ENCODE data around the gene FNDC5.
A peak's percentile ranks its signal among the peaks of the same experiment; 100 is the strongest.

The FNDC5 gene

GRCh38 chr1:32830092-32830852, 40.4 kb downstream of the FNDC5 start:
- Histone ChIP-seq H2AFZ (ENCODE audit: low read depth) (no peak overlapping the region), H3K4me2 (no peak overlapping the region), H3K27me3 (ENCODE audit: insufficient read depth, low read depth) (no peaks in the 10 kb centered on the region), H3K36me3 (ENCODE audit: insufficient read depth) (peaks cover 15% of the 10 kb centered on the region; the same call in 1 of the 2 replicates), H3K79me2 (ENCODE audit: insufficient read depth, low read depth) (peaks cover 10% of the 10 kb centered on the region; the same call in 1 of the 2 replicates), H3K4me3 (IDR thresholded peaks at IDR 0.05; ENCODE audit: insufficient read depth, low read depth, low read length) (no peak overlapping the region), H3K4me1 (ENCODE audit: low read depth, poor library complexity, severe bottlenecking) (peaks cover 16% of the 10 kb centered on the region), H3K27ac (no peak overlapping the region), H4K20me1 (ENCODE audit: insufficient read depth) (no peaks in the 10 kb centered on the region), H3K9ac (no peak overlapping the region)
- TF ChIP-seq CTCF (conservative IDR thresholded peaks at IDR 0.05; ENCODE audit: low read depth, low read length): no peak

- peaks cover 15% of the 10 kb centered on the region; the same call in 1 of the 2 replicates for H3K36me3 ChIP-seq (ENCODE audit: insufficient read depth)
- no peak overlapping the region for H3K27ac ChIP-seq
- H3K4me1 ChIP-seq (ENCODE audit: low read depth, poor library complexity, severe bottlenecking): peaks cover 27% of the 10 kb centered on the region
- H3K79me2 ChIP-seq (ENCODE audit: insufficient read depth, low read depth): peaks cover 27% of the 10 kb centered on the region
- H3K27me3 ChIP-seq (ENCODE audit: insufficient read depth, low read depth): no peaks in the 10 kb centered on the region
- no peaks in the 10 kb centered on the region for H4K20me1 ChIP-seq (ENCODE audit: insufficient read depth)
- no peak overlapping the region for H3K9ac ChIP-seq
- TF ChIP-seq CTCF (conservative IDR thresholded peaks at IDR 0.05; ENCODE audit: low read depth, low read length): 0 out of 2 replicates have a peak, but pooled peaks have one; percentile 15
- no peak overlapping the region for H2AFZ ChIP-seq (ENCODE audit: low read depth)
- no peak overlapping the region for H3K4me2 ChIP-seq
- no peak overlapping the region for H3K4me3 ChIP-seq (IDR thresholded peaks at IDR 0.05; ENCODE audit: insufficient read depth, low read depth, low read length)
These were observed 42.4 kb downstream of the FNDC5 start for GRCh38 chr1:32828341-32828740.

GRCh38 chr1:32825181-32825580, 45.5 kb downstream of the FNDC5 start:
- Histone ChIP-seq H3K27me3 (ENCODE audit: insufficient read depth, low read depth) (no peaks in the 10 kb centered on the region), H2AFZ (ENCODE audit: low read depth) (no peak overlapping the region), H4K20me1 (ENCODE audit: insufficient read depth) (no peaks in the 10 kb centered on the region), H3K79me2 (ENCODE audit: insufficient read depth, low read depth) (peaks cover 58% of the 10 kb centered on the region), H3K4me2 (no peak overlapping the region), H3K36me3 (ENCODE audit: insufficient read depth) (peaks cover 7% of the 10 kb centered on the region; the same call in 1 of the 2 replicates), H3K27ac (no peak overlapping the region), H3K9ac (no peak overlapping the region), H3K4me3 (IDR thresholded peaks at IDR 0.05; ENCODE audit: insufficient read depth, low read depth, low read length) (no peak overlapping the region), H3K4me1 (ENCODE audit: low read depth, poor library complexity, severe bottlenecking) (peaks cover 53% of the 10 kb centered on the region)
- TF ChIP-seq CTCF (conservative IDR thresholded peaks at IDR 0.05; ENCODE audit: low read depth, low read length): no peak

GRCh38 chr1:32818804-32819541, 51.7 kb downstream of the FNDC5 start:
- Histone ChIP-seq H2AFZ (ENCODE audit: low read depth) (no peak overlapping the region), H3K27me3 (ENCODE audit: insufficient read depth, low read depth) (no peaks in the 10 kb centered on the region), H3K27ac (peak overlapping the region; percentile 92), H3K36me3 (ENCODE audit: insufficient read depth) (0 out of 2 replicates have a peak, but pooled peaks cover 4% of the 10 kb centered on the region), H3K4me3 (IDR thresholded peaks at IDR 0.05; ENCODE audit: insufficient read depth, low read depth, low read length) (no peak overlapping the region), H3K4me2 (peak overlapping the region; percentile 94), H3K9ac (peak overlapping the region; percentile 89), H3K79me2 (ENCODE audit: insufficient read depth, low read depth) (peaks cover 98% of the 10 kb centered on the region), H3K4me1 (ENCODE audit: low read depth, poor library complexity, severe bottlenecking) (peaks cover 63% of the 10 kb centered on the region), H4K20me1 (ENCODE audit: insufficient read depth) (no peaks in the 10 kb centered on the region)
- TF ChIP-seq CTCF (conservative IDR thresholded peaks at IDR 0.05; ENCODE audit: low read depth, low read length): no peak

Data from KMS-11 (cell line).